ENCODE measurements around the gene KRT4. TPM values are rescaled to one million over a fixed set of nuclear protein-coding genes. Genes with fewer than 3 reads are reported as not detected.

Gene KRT4
- total and polyA plus RNA-seq, 7 donors, result 0.12 to 1.7 (median 0.43) TPM; not detected in 3

- no peak overlapping the region for H3K4me3 ChIP-seq
- no peak overlapping the region for H3K27ac ChIP-seq
- DNase-seq, result no peak
- no peak for TF ChIP-seq CTCF (IDR thresholded peaks at IDR 0.05)
- H3K36me3 ChIP-seq (ENCODE audit: insufficient read depth in 1 of 2, low read depth in 1 of 2), result no peaks in the 10 kb centered on the region
- H3K9me3 ChIP-seq, result no peaks in the 10 kb centered on the region
- 86 to 100% (median 86%) methylated on average over 1 of the region's 1 CpG for WGBS, 3 donors
- H3K27me3 ChIP-seq (ENCODE audit: insufficient read depth in 3 of 3, low read length in 2 of 3), result peaks cover 0 to 12% (median 0%) of the 10 kb centered on the region in 3 donors
- intact Hi-C loops (cut with DNase I), result no loop called here
- H3K4me1 ChIP-seq, result no peaks in the 10 kb centered on the region
- ATAC-seq, result no peak
Observed at GRCh38 chr12:52845946-52846345, 32.0 kb upstream of the KRT4 start.

GRCh38 chr12:52844386-52844785 is 30.5 kb upstream of the KRT4 start:
- DNase-seq, result no peak
- H3K4me3 ChIP-seq, result no peak overlapping the region
- no peak overlapping the region for H3K27ac ChIP-seq
- H3K4me1 ChIP-seq, result no peaks in the 10 kb centered on the region
- intact Hi-C loops (cut with DNase I), result no loop called here
- no peaks in the 10 kb centered on the region for H3K36me3 ChIP-seq (ENCODE audit: insufficient read depth in 1 of 2, low read depth in 1 of 2)
- WGBS, 3 donors, result 90 to 94% (median 91%) methylated on average over 11 of the region's 11 CpGs
- no peaks in the 10 kb centered on the region for H3K9me3 ChIP-seq
- no peak for TF ChIP-seq CTCF (IDR thresholded peaks at IDR 0.05)
- ATAC-seq, result no peak
- H3K27me3 ChIP-seq (ENCODE audit: insufficient read depth in 3 of 3, low read length in 2 of 3), result peaks cover 0 to 12% (median 0%) of the 10 kb centered on the region in 3 donors

- DNase-seq (no peak), ATAC-seq (no peak)
- WGBS, 3 donors, result 71 to 77% (median 74%) methylated on average over 18 of the region's 18 CpGs
- intact Hi-C loops (cut with DNase I), result no loop called here
- H3K4me1 ChIP-seq, result no peaks in the 10 kb centered on the region
- H3K4me3 ChIP-seq, result no peak overlapping the region
- no peaks in the 10 kb centered on the region for H3K9me3 ChIP-seq
- H3K27ac ChIP-seq, result no peak overlapping the region
- no peaks in the 10 kb centered on the region for H3K36me3 ChIP-seq (ENCODE audit: insufficient read depth in 1 of 2, low read depth in 1 of 2)
- TF ChIP-seq CTCF (IDR thresholded peaks at IDR 0.05), result no peak
- peaks cover 0 to 23% (median 0%) of the 10 kb centered on the region in 3 donors for H3K27me3 ChIP-seq (ENCODE audit: insufficient read depth in 3 of 3, low read length in 2 of 3)
Observed at GRCh38 chr12:52839436-52840105, 25.7 kb upstream of the KRT4 start.

- ATAC-seq (no peak), DNase-seq (no peak)
- Histone ChIP-seq H3K4me1 (no peaks in the 10 kb centered on the region), H3K36me3 (ENCODE audit: insufficient read depth in 1 of 2, low read depth in 1 of 2) (no peaks in the 10 kb centered on the region), H3K9me3 (no peaks in the 10 kb centered on the region), H3K27ac (no peak overlapping the region), H3K4me3 (no peak overlapping the region), H3K27me3 (ENCODE audit: insufficient read depth in 3 of 3, low read length in 2 of 3) (peaks cover 0 to 31% (median 0%) of the 10 kb centered on the region in 3 donors)
- WGBS, 3 donors, result 46 to 53% (median 51%) methylated on average over 14 of the region's 14 CpGs
- TF ChIP-seq CTCF (IDR thresholded peaks at IDR 0.05), result no peak
- intact Hi-C loops (cut with DNase I), result no loop called here
Observed at GRCh38 chr12:52838609-52839435, 24.9 kb upstream of the KRT4 start.

All from psoas muscle (tissue), 8 donors.